NCI-H2196 (cell line): ENCODE data around the gene ATXN1.
"Not testable (repeated sequence)": the region's sequence is repeated elsewhere in the genome, so short reads cannot be mapped to it uniquely, and the experiment has no call there.

Experiments
- DNase-seq: peaks from one replicate; lab custom pipeline; 2025; ENCODE audit not compliant: unreplicated experiment; lab: John Stamatoyannopoulos, UW

Gene ATXN1

GRCh38 chr6:16270178-16270794 is 491.0 kb downstream of the ATXN1 start:
- DNase-seq = no peak

GRCh38 chr6:16269442-16270070 is 491.7 kb downstream of the ATXN1 start:
- DNase-seq = not testable (repeated sequence)

GRCh38 chr6:16267428-16268263 is 493.6 kb downstream of the ATXN1 start:
- DNase-seq = no peak

- DNase-seq = no peak
These were observed 495.6 kb downstream of the ATXN1 start for GRCh38 chr6:16265351-16266341.

GRCh38 chr6:16264785-16265184 is 496.5 kb downstream of the ATXN1 start:
- DNase-seq = no peak

GRCh38 chr6:16263464-16264099 is 497.7 kb downstream of the ATXN1 start:
- DNase-seq = not testable (repeated sequence)

GRCh38 chr6:16262773-16263172 is 498.5 kb downstream of the ATXN1 start:
- DNase-seq = not testable (repeated sequence)

GRCh38 chr6:16260602-16261001 is 500.7 kb downstream of the ATXN1 start:
- DNase-seq = not testable (repeated sequence)

GRCh38 chr6:16259604-16260003 is 501.7 kb downstream of the ATXN1 start:
- DNase-seq = not testable (repeated sequence)

GRCh38 chr6:16258709-16259075 is 502.6 kb downstream of the ATXN1 start:
- no peak for DNase-seq

GRCh38 chr6:16257999-16258708 is 503.1 kb downstream of the ATXN1 start:
- DNase-seq = no peak

- no peak for DNase-seq
These were observed 504.5 kb downstream of the ATXN1 start for GRCh38 chr6:16256781-16257180.

GRCh38 chr6:16254535-16254934 is 506.7 kb downstream of the ATXN1 start:
- no peak for DNase-seq

GRCh38 chr6:16253399-16254144 is 507.7 kb downstream of the ATXN1 start:
- no peak for DNase-seq

- DNase-seq = no peak
These were observed 508.5 kb downstream of the ATXN1 start for GRCh38 chr6:16252686-16253299.

- no peak for DNase-seq
These were observed 509.6 kb downstream of the ATXN1 start for GRCh38 chr6:16251706-16252105.

GRCh38 chr6:16249971-16250370 is 511.3 kb downstream of the ATXN1 start:
- peak; percentile 77 for DNase-seq
